ENCODE measurements around the gene NNMT. TPM values are rescaled to one million over a fixed set of nuclear protein-coding genes. Genes with fewer than 3 reads are reported as not detected.

The NNMT gene
- total RNA-seq = 49.6 TPM

DNA sequence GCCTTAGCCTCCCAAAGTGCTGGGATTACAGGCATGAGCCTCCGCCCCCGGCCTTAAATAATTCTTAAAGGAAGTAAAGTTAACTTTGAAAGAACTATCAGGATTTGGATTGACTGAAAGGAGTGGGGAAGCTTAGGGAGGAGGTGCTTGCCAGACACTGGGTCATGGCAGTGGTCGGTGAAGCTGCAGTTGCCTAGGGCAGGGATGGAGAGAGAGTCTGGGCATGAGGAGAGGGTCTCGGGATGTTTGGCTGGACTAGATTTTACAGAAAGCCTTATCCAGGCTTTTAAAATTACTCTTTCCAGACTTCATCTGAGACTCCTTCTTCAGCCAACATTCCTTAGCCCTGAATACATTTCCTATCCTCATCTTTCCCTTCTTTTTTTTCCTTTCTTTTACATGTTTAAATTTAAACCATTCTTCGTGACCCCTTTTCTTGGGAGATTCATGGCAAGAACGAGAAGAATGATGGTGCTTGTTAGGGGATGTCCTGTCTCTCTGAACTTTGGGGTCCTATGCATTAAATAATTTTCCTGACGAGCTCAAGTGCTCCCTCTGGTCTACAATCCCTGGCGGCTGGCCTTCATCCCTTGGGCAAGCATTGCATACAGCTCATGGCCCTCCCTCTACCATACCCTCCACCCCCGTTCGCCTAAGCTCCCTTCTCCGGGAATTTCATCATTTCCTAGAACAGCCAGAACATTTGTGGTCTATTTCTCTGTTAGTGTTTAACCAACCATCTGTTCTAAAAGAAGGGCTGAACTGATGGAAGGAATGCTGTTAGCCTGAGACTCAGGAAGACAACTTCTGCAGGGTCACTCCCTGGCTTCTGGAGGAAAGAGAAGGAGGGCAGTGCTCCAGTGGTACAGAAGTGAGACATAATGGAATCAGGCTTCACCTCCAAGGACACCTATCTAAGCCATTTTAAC lies at the start of gene NNMT:
Gene NNMT (plus strand): TSS at position 724 of the 929 bp plus-strand sequence. CDS start 158 bp downstream, at position 882.
- DNase-seq (ENCODE audit: low spot score) = peak; percentile 51

DNA sequence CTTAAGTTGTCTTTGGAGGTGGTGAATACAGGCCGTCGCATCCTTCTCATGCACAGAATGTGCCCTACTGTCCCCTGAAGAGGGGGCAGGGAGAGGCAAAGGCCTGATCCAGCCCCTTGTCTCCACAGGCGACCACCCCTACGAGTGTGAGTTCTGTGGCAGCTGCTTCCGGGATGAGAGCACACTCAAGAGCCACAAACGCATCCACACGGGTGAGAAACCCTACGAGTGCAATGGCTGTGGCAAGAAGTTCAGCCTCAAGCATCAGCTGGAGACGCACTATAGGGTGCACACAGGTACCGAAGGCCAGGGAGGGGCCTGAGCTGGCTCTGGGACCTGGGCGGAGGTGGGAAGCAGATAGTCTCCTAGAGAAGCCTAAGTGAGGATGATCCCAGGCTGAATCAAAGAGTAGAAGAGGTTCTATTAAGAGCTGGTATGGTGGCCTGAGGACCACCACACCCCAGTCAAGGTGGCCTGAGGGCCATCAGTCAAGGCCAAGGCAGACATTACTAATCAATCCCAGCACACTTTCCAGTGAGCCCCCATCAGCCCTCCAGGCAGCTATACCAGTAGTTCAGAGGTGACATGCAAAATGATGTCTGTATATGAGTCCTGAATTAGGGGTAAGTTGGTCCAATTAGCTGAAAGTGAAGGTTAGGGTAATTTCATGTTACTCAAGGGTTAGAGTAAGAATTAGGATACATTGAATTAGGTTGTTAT lies 49.0 kb upstream of the NNMT start:
- DNase-seq (ENCODE audit: low spot score) = no peak

DNA sequence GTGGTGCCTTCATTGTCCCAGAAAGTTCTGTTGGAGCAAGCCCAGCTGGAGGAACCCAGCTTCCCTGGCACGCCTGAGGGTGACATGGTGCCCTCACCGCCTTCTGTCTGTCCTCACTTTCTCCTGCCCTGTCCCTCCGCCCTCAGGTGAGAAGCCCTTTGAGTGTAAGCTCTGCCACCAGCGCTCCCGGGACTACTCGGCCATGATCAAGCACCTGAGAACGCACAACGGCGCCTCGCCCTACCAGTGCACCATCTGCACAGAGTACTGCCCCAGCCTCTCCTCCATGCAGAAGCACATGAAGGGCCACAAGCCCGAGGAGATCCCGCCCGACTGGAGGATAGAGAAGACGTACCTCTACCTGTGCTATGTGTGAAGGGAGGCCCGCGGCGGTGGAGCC lies 46.0 kb upstream of the NNMT start:
- no peak for DNase-seq (ENCODE audit: low spot score)

- no peak for DNase-seq (ENCODE audit: low spot score)
Measured at GRCh38 chr11:114250993-114251814, 45.0 kb upstream of the NNMT start.

DNA sequence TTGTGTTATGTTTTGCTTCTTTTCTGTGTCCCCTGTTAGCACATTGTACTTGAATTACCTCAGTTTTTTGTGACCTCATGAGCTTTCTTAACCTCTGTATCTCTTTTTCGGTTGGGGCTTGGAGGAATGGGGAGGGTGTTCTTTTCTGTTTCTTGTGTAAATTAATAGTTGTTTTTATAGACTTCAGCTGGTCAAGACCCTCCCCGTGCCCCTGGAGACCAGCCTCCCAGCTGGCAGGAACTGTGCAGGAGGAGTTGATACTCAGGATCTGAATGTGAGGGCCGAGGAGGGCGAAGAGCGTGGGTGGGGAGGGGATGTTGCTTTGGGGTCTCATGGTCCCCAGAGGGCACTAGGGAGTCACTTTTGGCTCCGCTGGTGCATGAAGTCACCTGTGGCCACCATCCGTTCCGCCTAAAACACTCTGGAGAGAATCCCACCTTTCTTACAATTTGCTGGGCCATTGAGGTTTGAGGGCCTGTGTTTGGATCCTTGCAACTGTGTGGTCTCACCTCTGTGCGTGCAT lies 44.3 kb upstream of the NNMT start:
- DNase-seq (ENCODE audit: low spot score) = no peak

DNA sequence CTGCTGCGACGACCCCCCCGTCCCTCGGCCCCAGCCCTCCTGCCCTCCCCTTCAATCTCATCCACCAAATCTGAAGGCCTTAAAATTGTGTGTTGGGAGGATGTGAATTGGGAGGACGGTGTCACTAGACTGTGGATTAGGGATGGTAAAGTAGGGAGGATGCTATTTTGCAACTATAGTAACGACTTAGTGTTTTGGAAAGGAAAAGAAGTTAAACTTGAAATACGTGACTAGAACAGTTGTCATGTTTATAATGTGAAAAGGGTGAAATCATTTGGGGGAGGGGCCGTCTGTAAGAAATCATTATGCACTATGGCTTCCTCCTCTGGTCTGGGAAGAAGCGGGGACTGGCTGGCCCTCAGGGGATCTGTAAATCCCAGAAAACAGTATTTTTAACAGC lies 43.4 kb upstream of the NNMT start:
- DNase-seq (ENCODE audit: low spot score) = no peak

DNA sequence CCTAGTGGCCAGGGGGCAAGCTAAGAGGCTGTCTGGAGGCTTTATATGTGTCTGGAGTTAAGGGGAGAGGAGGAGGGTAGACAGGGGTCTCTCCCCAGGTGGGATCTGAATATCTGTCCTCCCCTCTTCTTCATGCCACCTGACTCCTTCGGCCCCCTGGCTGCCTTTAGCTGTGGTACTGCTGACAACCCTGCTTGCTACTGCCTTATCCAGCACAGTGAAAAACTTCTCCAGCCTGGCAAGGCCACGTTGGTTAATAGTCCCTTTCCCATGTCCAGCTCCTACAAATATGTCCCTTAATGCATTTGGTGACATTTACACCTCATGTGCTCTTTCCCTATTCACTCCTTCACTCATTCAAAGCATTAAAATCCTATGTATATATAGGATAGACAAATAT lies 42.4 kb upstream of the NNMT start:
- no peak for DNase-seq (ENCODE audit: low spot score)

GRCh38 chr11:114254571-114255146 lies 41.5 kb upstream of the NNMT start:
- no peak for DNase-seq (ENCODE audit: low spot score)

GRCh38 chr11:114255289-114255688 lies 40.9 kb upstream of the NNMT start:
- no peak for DNase-seq (ENCODE audit: low spot score)

GRCh38 chr11:114256176-114256966 lies 39.8 kb upstream of the NNMT start:
- DNase-seq (ENCODE audit: low spot score) = no peak

GRCh38 chr11:114256967-114257286 lies 39.3 kb upstream of the NNMT start:
- DNase-seq (ENCODE audit: low spot score) = no peak

DNA sequence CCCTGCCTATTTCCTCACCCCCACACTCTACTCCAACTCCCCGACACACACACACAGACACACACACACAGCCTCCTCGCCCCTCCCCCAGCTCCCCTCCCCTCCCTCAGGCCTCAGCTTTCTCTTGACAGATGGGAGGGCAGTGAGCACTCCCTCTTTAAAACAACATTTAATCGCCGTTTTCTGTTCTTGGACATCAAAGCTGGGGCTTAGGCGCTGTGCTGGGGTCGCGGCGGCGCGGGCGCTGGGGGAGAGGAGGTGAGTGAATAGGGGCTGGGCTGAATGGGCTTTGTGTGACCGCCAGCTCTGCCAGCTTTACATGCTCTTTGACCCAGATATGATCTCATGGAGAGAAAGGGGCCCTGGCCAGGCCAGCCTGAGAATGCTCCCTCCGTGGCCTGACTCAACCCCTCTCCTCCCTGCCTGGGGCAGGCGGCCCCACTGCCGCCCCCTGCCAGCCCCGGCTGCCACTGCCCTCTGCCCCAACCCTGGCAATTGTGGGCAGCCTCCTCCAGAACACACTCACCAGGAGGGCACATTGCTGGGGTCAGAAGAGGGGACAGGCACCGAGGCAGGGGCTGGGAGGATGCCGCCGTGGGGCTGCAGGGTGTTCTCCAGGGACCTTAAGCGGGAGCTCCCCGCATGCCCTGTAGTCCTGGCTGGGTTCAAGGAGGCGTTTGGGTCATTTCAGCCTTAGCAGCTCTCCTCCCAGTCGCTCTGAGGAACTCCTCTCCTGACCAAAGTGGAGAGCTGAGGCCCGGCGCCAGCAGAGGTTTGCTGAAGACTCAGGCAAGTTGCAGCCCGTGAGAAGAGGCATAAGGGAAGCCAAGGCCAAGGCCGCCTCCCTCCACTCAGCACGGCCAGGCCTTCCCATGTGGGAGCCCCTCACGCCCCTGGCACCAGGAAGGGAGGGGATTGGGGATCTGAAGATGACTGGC lies 38.3 kb upstream of the NNMT start:
- DNase-seq (ENCODE audit: low spot score) = no peak

DNA sequence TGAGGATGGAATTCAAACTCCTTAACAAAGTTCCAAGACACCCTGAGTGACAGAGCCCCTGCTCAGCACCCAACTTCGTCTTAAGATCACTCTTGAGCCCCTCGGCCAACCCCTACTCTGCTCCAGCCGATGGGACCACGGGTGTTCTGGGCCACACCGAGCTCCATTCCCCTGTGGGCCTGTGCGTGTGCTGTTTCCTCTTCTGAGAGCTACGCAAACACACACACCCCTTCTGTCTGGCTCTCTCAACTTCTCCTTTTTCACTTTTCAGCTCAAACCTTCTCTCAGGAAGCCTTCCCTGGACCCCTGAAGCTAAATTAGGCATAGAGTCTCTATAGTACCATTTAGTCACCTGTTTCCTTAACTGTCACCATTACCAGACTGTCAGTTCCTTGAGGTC lies 37.5 kb upstream of the NNMT start:
- DNase-seq (ENCODE audit: low spot score) = no peak

GRCh38 chr11:114259124-114259526 lies 37.1 kb upstream of the NNMT start:
- no peak for DNase-seq (ENCODE audit: low spot score)

- no peak for DNase-seq (ENCODE audit: low spot score)
Measured at GRCh38 chr11:114259551-114259983, 36.6 kb upstream of the NNMT start.

DNA sequence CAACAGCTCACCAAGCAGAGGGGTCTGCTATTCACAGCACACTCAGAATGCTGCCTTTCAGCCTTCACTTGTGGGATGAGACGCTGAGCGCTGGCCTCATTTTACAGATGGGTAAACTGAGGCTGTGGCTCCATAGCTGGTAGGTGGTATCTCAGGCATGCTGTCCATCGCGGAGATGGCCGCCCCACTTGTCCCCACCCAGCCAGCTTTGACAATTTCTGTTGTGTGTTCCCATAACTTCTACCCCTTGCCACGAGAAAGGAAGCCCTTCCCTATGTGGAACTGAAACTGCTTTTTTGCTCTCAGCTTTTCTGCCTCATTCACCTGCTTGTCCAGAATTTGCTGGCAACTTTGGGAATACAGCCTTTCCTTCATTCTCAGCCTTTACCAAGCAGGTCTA lies 36.1 kb upstream of the NNMT start:
- no peak for DNase-seq (ENCODE audit: low spot score)

DNA sequence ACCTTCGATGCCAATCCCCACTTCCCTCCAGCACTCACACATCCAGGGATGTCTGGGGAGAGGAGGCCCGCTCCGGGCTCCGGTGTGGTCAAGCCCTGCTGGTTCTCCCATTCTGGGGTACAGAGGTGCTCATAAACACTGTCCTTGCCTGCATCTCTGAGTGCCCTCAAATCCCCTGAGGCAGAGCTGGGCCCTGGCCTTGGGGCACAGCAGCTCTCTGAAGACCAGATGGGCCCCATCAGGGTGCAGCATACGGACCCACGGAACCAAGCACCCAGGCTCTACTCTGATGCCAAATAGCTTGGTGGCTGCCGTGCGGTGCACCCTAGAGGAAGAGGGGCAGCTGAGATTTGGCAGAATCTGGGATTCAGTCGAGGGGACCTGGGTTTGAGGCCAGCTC lies 35.7 kb upstream of the NNMT start:
- no peak for DNase-seq (ENCODE audit: low spot score)

DNA sequence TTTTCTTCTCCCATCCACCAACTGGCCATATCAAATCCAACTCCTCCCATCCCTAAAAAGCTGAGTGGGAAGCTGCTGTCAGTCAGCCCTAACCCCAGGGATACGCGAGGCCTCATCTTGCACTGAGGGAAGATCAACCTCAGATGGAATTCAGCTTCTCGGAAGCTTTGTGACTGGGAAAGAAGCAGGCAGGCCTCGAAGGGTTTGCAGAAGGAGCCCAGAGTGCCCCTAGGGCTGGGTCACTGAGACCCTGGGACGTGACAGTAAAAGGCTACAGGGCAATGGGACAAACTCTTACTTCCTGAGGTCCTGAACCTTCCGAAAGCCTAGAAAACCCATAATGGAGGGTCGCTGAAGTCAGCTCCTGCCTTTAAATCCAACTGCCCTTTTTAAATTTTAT lies 34.4 kb upstream of the NNMT start:
- DNase-seq (ENCODE audit: low spot score) = no peak

GRCh38 chr11:114262681-114263512 lies 33.3 kb upstream of the NNMT start:
- DNase-seq (ENCODE audit: low spot score) = peak; percentile 37

Data from mucosa of gallbladder (tissue), 1 donor.